ENCODE results near the gene FTO.

Gene FTO

DNA sequence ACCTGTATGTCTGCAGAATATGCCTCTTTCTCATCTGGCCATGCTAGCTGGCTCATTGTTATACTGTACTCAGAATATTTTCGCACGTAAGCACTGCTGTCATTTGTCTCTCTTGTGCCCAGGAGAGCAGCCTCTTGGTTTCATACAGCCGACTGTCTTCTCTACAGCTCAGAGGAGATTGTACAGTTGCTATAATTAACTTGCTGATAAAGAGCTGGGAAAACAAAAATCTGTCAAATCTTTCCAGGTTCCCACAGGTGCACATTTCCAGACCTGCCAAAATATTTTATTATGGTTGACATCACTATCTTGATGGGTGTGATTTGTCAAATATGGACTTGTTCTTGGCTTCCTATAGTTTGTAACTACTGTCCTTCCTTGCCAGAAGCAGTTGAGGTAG, 122.7 kb downstream of the FTO start:
- no peak for DNase-seq
- no peaks in the 10 kb centered on the region for H3K27me3 ChIP-seq
- no peaks in the 10 kb centered on the region; the same call in 1 of the 2 replicates for H3K4me1 ChIP-seq
- TF ChIP-seq, protein P1, sequence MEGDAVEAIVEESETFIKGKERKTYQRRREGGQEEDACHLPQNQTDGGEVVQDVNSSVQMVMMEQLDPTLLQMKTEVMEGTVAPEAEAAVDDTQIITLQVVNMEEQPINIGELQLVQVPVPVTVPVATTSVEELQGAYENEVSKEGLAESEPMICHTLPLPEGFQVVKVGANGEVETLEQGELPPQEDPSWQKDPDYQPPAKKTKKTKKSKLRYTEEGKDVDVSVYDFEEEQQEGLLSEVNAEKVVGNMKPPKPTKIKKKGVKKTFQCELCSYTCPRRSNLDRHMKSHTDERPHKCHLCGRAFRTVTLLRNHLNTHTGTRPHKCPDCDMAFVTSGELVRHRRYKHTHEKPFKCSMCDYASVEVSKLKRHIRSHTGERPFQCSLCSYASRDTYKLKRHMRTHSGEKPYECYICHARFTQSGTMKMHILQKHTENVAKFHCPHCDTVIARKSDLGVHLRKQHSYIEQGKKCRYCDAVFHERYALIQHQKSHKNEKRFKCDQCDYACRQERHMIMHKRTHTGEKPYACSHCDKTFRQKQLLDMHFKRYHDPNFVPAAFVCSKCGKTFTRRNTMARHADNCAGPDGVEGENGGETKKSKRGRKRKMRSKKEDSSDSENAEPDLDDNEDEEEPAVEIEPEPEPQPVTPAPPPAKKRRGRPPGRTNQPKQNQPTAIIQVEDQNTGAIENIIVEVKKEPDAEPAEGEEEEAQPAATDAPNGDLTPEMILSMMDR (IDR thresholded peaks at IDR 0.05; ENCODE audit: low read depth, low read length): no peak
- H3K36me3 ChIP-seq: peaks cover 7% of the 10 kb centered on the region
- no peak overlapping the region for H3K4me3 ChIP-seq (ENCODE audit: low read depth, low read length)
- H3K9me3 ChIP-seq: no peaks in the 10 kb centered on the region

- peaks cover 7% of the 10 kb centered on the region for H3K36me3 ChIP-seq
- H3K4me1 ChIP-seq: no peaks in the 10 kb centered on the region; the same call in 1 of the 2 replicates
- no peaks in the 10 kb centered on the region for H3K9me3 ChIP-seq
- DNase-seq: no peak
- TF ChIP-seq, protein P1 (IDR thresholded peaks at IDR 0.05; ENCODE audit: low read depth, low read length): no peak
- no peak overlapping the region for H3K4me3 ChIP-seq (ENCODE audit: low read depth, low read length)
- no peaks in the 10 kb centered on the region for H3K27me3 ChIP-seq
Observed at GRCh38 chr16:53827741-53828140, 123.8 kb downstream of the FTO start.

DNA sequence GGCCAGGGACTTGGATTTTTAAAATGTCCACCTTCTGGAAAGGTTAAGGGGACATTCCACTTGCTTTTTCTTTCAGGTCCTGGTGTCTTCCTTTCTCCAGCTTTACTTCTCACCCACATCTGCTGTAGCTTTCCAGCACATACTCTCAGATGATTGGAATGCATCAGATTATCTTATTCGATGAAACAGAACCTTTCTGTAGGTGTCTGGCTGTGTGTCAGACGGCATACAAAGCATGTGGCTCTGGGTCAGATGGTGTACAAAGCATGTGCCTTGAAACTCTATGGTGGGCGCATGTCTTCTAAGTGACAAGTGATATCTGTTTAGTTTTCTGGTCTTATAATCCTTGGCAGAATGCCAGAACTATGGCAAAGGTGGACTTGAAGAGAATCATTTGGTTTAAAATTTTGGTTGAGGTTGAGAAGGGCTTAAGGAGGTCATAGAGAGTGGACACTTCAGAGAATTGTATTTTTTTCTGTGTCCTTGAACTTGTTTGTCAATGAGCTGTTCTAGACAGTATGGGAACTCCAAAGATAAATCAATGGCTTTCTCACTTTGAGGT, 125.3 kb downstream of the FTO start:
- Histone ChIP-seq H3K4me3 (ENCODE audit: low read depth, low read length) (no peak overlapping the region), H3K27me3 (no peaks in the 10 kb centered on the region), H3K36me3 (peaks cover 7% of the 10 kb centered on the region), H3K4me1 (no peaks in the 10 kb centered on the region; the same call in 1 of the 2 replicates), H3K9me3 (no peaks in the 10 kb centered on the region)
- peak; percentile 13 for DNase-seq
- TF ChIP-seq, protein P1 (IDR thresholded peaks at IDR 0.05; ENCODE audit: low read depth, low read length): no peak

- TF ChIP-seq, protein P1 (IDR thresholded peaks at IDR 0.05; ENCODE audit: low read depth, low read length): no peak
- DNase-seq: no peak
- H3K4me3 ChIP-seq (ENCODE audit: low read depth, low read length): no peak overlapping the region
- no peaks in the 10 kb centered on the region for H3K27me3 ChIP-seq
- H3K9me3 ChIP-seq: no peaks in the 10 kb centered on the region
- no peaks in the 10 kb centered on the region; the same call in 1 of the 2 replicates for H3K4me1 ChIP-seq
- no peaks in the 10 kb centered on the region for H3K36me3 ChIP-seq
Observed at GRCh38 chr16:53832896-53833544, 129.1 kb downstream of the FTO start.

GRCh38 chr16:53836142-53836541, 132.2 kb downstream of the FTO start:
- no peak for DNase-seq
- H3K9me3 ChIP-seq: no peaks in the 10 kb centered on the region
- TF ChIP-seq, protein P1 (IDR thresholded peaks at IDR 0.05; ENCODE audit: low read depth, low read length): no peak

GRCh38 chr16:53836680-53837079, 132.7 kb downstream of the FTO start:
- DNase-seq: no peak
- Histone ChIP-seq H3K9me3 (no peaks in the 10 kb centered on the region), H3K4me1 (no peaks in the 10 kb centered on the region), H3K27me3 (no peaks in the 10 kb centered on the region), H3K4me3 (ENCODE audit: low read depth, low read length) (no peak overlapping the region), H3K36me3 (no peaks in the 10 kb centered on the region)
- TF ChIP-seq, protein P1 (IDR thresholded peaks at IDR 0.05; ENCODE audit: low read depth, low read length): no peak

More at GRCh38 chr16:53836142-53836541, 132.2 kb downstream of the FTO start:
- Histone ChIP-seq H3K27me3 (no peaks in the 10 kb centered on the region), H3K4me3 (ENCODE audit: low read depth, low read length) (no peak overlapping the region), H3K36me3 (no peaks in the 10 kb centered on the region), H3K4me1 (no peaks in the 10 kb centered on the region)

Measured in BE2C (cell line).